SJCRH30 (cell line): ENCODE data around the gene KCNIP4. TPM values are rescaled to one million over a fixed set of nuclear protein-coding genes. Genes with fewer than 3 reads are reported as not detected.
A peak's percentile ranks its signal among the peaks of the same experiment; 100 is the strongest.

Experiments used
- DNase-seq, 2 experiments: peaks; one replicate each; pipeline ENCODE4 v3.0.0-alpha.2; 2015 to 2020
- H3K27ac ChIP-seq: fragments of 250-450 bp; sonication (Bioruptor Pico); 2 replicates; pipeline ENCODE4 v1.5.1; 2020; ENCODE audit warnings: mild to moderate bottlenecking, moderate library complexity
- H3K27me3 ChIP-seq: fragments of 250-450 bp; sonication (Bioruptor Pico); 2 replicates; pipeline ENCODE4 v1.5.1; 2020; ENCODE audit warnings: mild to moderate bottlenecking, moderate library complexity
- H3K36me3 ChIP-seq: fragments of 250-450 bp; sonication (Bioruptor Pico); 2 replicates; pipeline ENCODE4 v1.5.1; 2020; ENCODE audit warnings: mild to moderate bottlenecking, moderate library complexity
- H3K4me1 ChIP-seq: fragments of 250-450 bp; sonication (Bioruptor Pico); 2 replicates; pipeline ENCODE4 v1.5.1; 2020; ENCODE audit warnings: mild to moderate bottlenecking, moderate library complexity
- H3K4me3 ChIP-seq: fragments of 250-450 bp; sonication (Bioruptor Pico); 2 replicates; pipeline ENCODE4 v1.5.1; 2020; ENCODE audit warnings: mild to moderate bottlenecking, moderate library complexity
- H3K9me3 ChIP-seq: fragments of 250-450 bp; sonication (Bioruptor Pico); replicated peaks from 2 replicates; pipeline ENCODE4 v1.5.1; 2020; ENCODE audit warnings: mild to moderate bottlenecking, moderate library complexity
- total RNA-seq: library from RNA; depleted of rRNA; stranded (reverse); fragments of >200 nt; shearing (Covaris generic); gene quantifications from 2 replicates; pipeline ENCODE4 v1.2.3, GENCODE V29; 2014

KCNIP4 gene
- total RNA-seq, 1 experiment from 2014 or later, result 0.67 TPM

GRCh38 chr4:21735866-21736265 lies 212.7 kb downstream of the KCNIP4 start:
- Histone ChIP-seq H3K4me1 (no peaks in the 10 kb centered on the region), H3K4me3 (no peak overlapping the region), H3K9me3 (no peaks in the 10 kb centered on the region), H3K36me3 (no peaks in the 10 kb centered on the region), H3K27me3 (no peaks in the 10 kb centered on the region), H3K27ac (no peak overlapping the region)
- DNase-seq, result no peak

GRCh38 chr4:21733894-21734630 lies 214.5 kb downstream of the KCNIP4 start:
- Histone ChIP-seq H3K27ac (no peak overlapping the region), H3K4me3 (no peak overlapping the region), H3K36me3 (no peaks in the 10 kb centered on the region), H3K27me3 (no peaks in the 10 kb centered on the region), H3K4me1 (no peaks in the 10 kb centered on the region), H3K9me3 (no peaks in the 10 kb centered on the region)
- no peak for DNase-seq

- Histone ChIP-seq H3K36me3 (no peaks in the 10 kb centered on the region), H3K9me3 (no peaks in the 10 kb centered on the region), H3K27me3 (no peaks in the 10 kb centered on the region), H3K27ac (no peak overlapping the region), H3K4me1 (no peaks in the 10 kb centered on the region), H3K4me3 (no peak overlapping the region)
- no peak for DNase-seq
Measured at GRCh38 chr4:21728304-21728703, 220.3 kb downstream of the KCNIP4 start.

DNA sequence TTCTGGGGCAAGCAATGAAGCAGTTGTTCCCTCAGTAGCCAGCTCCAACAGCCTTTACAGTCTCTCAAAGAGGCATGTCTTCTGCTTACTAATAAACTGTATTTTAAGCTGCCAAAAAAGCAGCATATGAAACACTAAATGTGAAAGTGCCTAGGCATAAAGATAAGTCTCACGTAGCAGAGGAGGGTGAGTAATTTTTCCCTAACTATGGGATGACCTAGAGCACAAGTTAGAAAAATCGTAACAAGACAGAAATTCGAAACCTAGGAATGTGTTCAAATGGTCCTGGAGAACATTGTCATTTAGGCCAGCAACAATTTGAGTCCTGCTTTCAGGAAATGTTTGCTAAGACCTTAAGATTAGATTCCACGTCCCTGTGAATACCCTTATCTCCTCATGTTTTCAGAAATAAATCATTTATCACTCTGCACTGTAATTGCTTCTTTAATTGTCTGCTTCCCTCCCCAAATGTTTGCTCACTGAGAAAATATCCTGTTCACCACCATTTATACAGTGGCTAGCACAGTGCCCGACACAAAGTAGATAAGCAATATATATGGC lies 222.2 kb downstream of the KCNIP4 start:
- Histone ChIP-seq H3K9me3 (no peaks in the 10 kb centered on the region), H3K27ac (no peak overlapping the region), H3K27me3 (no peaks in the 10 kb centered on the region), H3K36me3 (no peaks in the 10 kb centered on the region), H3K4me1 (no peaks in the 10 kb centered on the region), H3K4me3 (no peak overlapping the region)
- no peak for DNase-seq

- no peak for DNase-seq
Measured at GRCh38 chr4:21722157-21722839, 226.3 kb downstream of the KCNIP4 start.

DNA sequence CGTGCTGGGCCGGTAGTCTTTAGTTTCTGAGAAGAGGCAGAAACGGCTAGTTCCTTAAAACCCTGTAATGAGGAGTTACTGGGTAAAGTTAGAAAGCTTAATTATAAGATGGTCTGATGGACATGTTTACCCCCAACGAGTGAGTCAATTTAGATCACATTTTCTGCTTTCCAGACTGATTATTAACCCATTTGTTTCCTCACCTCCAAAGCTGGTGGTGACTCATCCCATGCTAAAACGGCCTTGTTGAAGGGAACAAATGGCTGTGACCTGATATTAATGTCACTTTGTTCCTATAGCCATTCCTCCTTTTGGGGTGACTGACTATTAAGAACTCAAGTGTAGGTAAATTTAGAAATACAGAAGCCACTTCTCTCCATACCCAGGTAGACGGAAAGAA lies 232.0 kb downstream of the KCNIP4 start:
- H3K27ac ChIP-seq, result no peak overlapping the region
- H3K27me3 ChIP-seq, result no peaks in the 10 kb centered on the region
- H3K4me1 ChIP-seq, result no peaks in the 10 kb centered on the region
- H3K9me3 ChIP-seq, result no peaks in the 10 kb centered on the region
- H3K36me3 ChIP-seq, result no peaks in the 10 kb centered on the region
- no peak overlapping the region for H3K4me3 ChIP-seq
- DNase-seq, result no peak

More at GRCh38 chr4:21722157-21722839, 226.3 kb downstream of the KCNIP4 start:
- H3K27me3 ChIP-seq, result no peaks in the 10 kb centered on the region
- no peaks in the 10 kb centered on the region for H3K4me1 ChIP-seq
- no peak overlapping the region for H3K4me3 ChIP-seq
- no peak overlapping the region for H3K27ac ChIP-seq
- H3K36me3 ChIP-seq, result no peaks in the 10 kb centered on the region
- H3K9me3 ChIP-seq, result no peaks in the 10 kb centered on the region

DNA sequence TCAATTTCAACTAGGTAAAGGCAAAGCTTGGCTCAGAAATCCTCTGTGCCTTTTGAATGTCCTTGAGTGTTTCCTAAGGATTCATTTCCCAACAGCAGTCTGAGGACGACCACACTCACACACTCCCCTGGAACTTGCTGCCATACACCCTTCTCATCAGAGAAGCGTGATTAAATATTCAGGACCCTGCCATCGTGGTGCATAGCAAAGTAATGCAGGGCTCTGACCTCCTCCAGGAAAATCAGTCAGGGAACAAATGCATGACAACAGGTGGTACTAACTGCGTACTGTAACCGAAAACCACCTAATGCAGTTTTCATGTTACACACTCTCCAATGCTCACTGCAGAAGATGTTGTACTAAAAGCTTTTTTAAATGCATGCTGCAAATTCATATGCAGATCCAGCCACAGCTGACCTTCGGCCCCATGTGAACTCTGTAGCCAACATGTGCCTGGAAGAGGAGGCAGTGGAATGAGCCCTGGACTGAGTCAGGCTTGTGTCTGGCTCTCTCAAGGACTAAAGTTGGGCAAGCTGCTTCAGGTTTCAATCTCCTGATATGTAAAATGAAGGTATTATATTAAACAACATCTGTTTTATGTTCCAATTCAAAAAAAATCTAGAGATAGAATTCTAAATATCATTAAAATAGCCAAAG lies 238.3 kb downstream of the KCNIP4 start:
- no peak overlapping the region for H3K4me3 ChIP-seq
- peaks cover 26% of the 10 kb centered on the region for H3K4me1 ChIP-seq
- no peaks in the 10 kb centered on the region for H3K27me3 ChIP-seq
- DNase-seq, result peak; percentile 41 to 81
- H3K36me3 ChIP-seq, result no peaks in the 10 kb centered on the region
- H3K27ac ChIP-seq, result peak overlapping the region; percentile 10; the same call in 1 of the 2 replicates
- no peaks in the 10 kb centered on the region for H3K9me3 ChIP-seq

- peaks cover 26% of the 10 kb centered on the region for H3K4me1 ChIP-seq
- H3K9me3 ChIP-seq, result no peaks in the 10 kb centered on the region
- no peaks in the 10 kb centered on the region for H3K27me3 ChIP-seq
- H3K27ac ChIP-seq, result peak overlapping the region; percentile 10; the same call in 1 of the 2 replicates
- no peaks in the 10 kb centered on the region for H3K36me3 ChIP-seq
- H3K4me3 ChIP-seq, result no peak overlapping the region
- no peak for DNase-seq
Measured at GRCh38 chr4:21709761-21710160, 238.8 kb downstream of the KCNIP4 start.

- no peaks in the 10 kb centered on the region for H3K27me3 ChIP-seq
- peaks cover 26% of the 10 kb centered on the region for H3K4me1 ChIP-seq
- DNase-seq, result no peak
- no peak overlapping the region for H3K27ac ChIP-seq
- no peaks in the 10 kb centered on the region for H3K9me3 ChIP-seq
- H3K36me3 ChIP-seq, result no peaks in the 10 kb centered on the region
- H3K4me3 ChIP-seq, result no peak overlapping the region
Measured at GRCh38 chr4:21709031-21709430, 239.5 kb downstream of the KCNIP4 start.

DNA sequence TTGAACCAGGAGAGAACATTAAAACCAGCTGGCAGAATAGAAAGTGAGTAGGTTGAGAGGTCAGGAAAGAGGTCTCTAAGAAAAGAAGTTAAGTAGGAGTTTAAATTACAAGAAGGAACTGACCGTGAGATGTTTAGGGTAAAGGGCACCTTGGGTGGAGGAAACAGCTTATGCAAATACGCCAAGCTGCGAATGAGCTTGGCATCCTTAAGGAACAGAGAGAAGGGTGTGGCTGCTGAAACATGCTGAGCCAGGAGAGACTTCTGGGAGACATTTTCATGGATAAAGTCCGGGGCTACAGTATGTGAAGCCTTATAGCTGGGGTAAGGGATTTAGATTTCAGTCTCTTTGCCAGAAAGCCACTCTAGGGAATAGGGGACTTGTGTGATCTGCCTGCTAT lies 249.1 kb downstream of the KCNIP4 start:
- H3K4me1 ChIP-seq, result peaks cover 8% of the 10 kb centered on the region; the same call in 1 of the 2 replicates
- no peak overlapping the region for H3K4me3 ChIP-seq
- no peaks in the 10 kb centered on the region for H3K27me3 ChIP-seq
- no peaks in the 10 kb centered on the region; the same call in 1 of the 2 replicates for H3K9me3 ChIP-seq
- H3K27ac ChIP-seq, result no peak overlapping the region
- DNase-seq, result no peak
- no peaks in the 10 kb centered on the region for H3K36me3 ChIP-seq

- H3K9me3 ChIP-seq, result no peaks in the 10 kb centered on the region; the same call in 1 of the 2 replicates
- H3K27ac ChIP-seq, result no peak overlapping the region
- DNase-seq, result peak in 1 of 2 experiments; percentile 13
- no peaks in the 10 kb centered on the region for H3K36me3 ChIP-seq
- peaks cover 8% of the 10 kb centered on the region; the same call in 1 of the 2 replicates for H3K4me1 ChIP-seq
- no peaks in the 10 kb centered on the region for H3K27me3 ChIP-seq
- H3K4me3 ChIP-seq, result no peak overlapping the region
Measured at GRCh38 chr4:21697583-21697982, 251.0 kb downstream of the KCNIP4 start.

GRCh38 chr4:21695141-21695540 lies 253.4 kb downstream of the KCNIP4 start:
- H3K36me3 ChIP-seq, result no peaks in the 10 kb centered on the region
- no peak overlapping the region for H3K27ac ChIP-seq
- no peak overlapping the region for H3K4me3 ChIP-seq
- no peaks in the 10 kb centered on the region; the same call in 1 of the 2 replicates for H3K9me3 ChIP-seq
- no peaks in the 10 kb centered on the region for H3K27me3 ChIP-seq
- peaks cover 8% of the 10 kb centered on the region; the same call in 1 of the 2 replicates for H3K4me1 ChIP-seq
- DNase-seq, result no peak

DNA sequence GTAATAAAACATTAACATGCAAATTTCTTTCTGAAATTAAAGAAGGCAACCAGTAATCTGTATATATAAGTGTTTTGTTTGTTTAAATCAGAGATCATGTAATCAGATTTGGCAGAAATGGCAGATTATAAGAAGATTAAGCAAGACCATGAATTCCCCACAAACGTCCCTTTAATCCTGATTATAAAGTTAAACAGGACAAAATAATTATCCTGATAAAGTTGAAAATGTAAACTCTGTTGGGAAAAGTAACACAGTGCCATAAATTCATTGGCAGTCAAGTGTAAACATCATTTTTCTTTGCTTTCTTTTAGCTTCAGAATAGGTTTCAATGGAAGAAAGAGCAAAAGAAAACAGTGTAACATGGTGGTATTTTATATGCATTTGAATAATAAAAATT lies 256.3 kb downstream of the KCNIP4 start:
- H3K4me1 ChIP-seq, result peaks cover 24% of the 10 kb centered on the region
- no peak overlapping the region for H3K27ac ChIP-seq
- no peaks in the 10 kb centered on the region; the same call in 1 of the 2 replicates for H3K9me3 ChIP-seq
- no peaks in the 10 kb centered on the region for H3K36me3 ChIP-seq
- no peak overlapping the region for H3K4me3 ChIP-seq
- H3K27me3 ChIP-seq, result no peaks in the 10 kb centered on the region
- DNase-seq, result no peak

DNA sequence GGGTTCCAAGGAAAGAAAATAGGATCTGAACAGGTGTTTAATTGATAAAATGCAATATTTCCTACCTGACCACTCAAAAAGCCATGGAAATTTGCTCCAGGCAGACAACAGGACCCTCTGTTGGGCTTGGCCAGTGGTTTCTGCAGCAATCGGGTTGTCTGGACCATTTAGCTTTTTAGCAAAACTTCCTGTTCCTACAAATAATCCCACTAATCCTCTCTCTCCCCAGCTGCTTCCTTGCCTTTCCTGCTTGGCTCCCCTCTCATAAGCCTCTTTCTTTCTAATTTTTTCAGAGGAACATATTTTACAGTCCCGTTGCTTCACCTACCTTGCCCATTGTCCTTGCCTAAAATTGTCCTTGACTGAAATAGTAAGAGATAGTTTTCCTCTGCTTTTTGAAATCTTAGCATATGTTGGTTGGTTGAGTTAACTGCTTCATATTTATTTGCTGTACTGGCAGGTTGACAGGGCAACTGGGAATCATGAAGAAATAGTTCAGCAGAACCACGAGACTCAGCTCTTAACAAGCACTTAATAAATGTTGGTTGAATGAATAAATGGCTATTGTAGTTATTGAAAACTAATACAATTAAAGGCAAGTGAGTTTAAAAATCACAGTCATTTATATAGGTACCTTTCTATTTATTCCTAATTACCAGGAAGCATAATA lies 259.8 kb downstream of the KCNIP4 start:
- H3K4me1 ChIP-seq, result peaks cover 17% of the 10 kb centered on the region
- no peaks in the 10 kb centered on the region; the same call in 1 of the 2 replicates for H3K9me3 ChIP-seq
- H3K4me3 ChIP-seq, result no peak overlapping the region
- no peaks in the 10 kb centered on the region for H3K36me3 ChIP-seq
- H3K27ac ChIP-seq, result no peak overlapping the region
- no peaks in the 10 kb centered on the region for H3K27me3 ChIP-seq
- DNase-seq, result peak; percentile 26 to 74
